NCI-H1436 (cell line): ENCODE data around the gene TPPP3.

Source experiments
- DNase-seq: peaks from one replicate; lab custom pipeline; 2025; lab: John Stamatoyannopoulos, UW

The TPPP3 gene

DNA sequence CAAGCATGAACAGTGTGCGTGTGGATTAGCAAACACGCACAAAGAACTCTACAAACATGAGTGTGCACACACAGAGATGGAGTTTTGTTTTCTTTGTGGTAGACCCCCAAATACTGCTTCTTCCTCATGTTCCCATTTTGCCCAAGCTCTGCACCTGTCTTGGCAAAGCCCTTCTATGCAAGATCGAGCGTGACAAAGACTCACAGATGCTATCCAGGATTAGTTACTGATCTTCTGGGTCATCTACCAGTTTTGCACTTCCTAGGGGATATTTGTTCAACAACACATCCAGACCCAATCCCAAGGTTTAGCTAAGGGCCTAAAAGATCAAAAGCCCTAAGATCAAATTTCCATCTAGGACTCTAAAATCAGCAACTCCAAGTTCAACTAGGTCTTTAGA is 50.7 kb downstream of the TPPP3 start:
- DNase-seq, result no peak

DNA sequence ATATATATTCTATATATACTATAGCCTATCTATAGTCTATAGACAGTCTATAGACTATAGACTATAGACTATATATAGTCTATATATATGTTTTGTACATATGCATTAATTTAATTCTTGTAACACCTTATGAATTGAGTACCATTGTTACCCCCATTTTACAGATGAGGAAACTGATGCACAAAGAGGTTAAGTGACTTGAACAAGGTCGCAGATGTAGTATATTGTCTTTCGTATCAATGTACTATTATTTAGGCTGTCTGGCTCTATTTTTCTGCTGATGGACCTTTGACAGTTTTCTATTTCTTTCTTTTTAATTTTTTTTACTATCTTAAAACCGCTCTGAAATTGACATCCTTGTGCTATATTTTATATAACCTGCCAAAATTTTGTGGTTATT is 52.0 kb downstream of the TPPP3 start:
- DNase-seq, result no peak
